DMS79 treated with DMSO at 0.1 percent for 48 hours (cell line): ENCODE measurements around the gene SYNDIG1.

Experiments used
- DNase-seq: peaks from one replicate; lab custom pipeline; 2025; lab: John Stamatoyannopoulos, UW

Gene SYNDIG1

GRCh38 chr20:24469116-24469893 is at the start of gene SYNDIG1:
Gene SYNDIG1, plus strand, starts transcription at chr20:24469629. Its CDS starts 73,469 bp downstream, at chr20:24543098.
- peak; percentile 16 for DNase-seq

DNA sequence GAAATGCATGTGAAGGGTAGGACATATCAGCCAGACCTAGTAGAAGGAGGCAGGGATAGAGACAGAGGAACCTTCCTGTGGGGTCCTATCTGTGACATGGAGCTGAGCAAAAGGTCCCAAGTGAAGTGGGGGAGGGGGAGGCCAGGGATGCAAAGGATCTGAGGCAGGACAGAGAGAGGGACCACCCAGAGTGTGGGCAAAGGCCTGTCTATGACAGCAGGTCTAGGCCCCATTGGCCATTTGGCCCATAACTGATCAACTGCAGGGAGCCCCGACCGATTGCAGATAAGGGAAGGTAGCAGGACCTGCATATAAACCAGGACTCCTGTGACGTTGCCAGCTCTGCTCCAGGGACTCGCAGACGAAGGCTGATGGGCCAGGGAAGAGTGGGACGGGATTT is 49.6 kb upstream of the SYNDIG1 start:
- DNase-seq = no peak

DNA sequence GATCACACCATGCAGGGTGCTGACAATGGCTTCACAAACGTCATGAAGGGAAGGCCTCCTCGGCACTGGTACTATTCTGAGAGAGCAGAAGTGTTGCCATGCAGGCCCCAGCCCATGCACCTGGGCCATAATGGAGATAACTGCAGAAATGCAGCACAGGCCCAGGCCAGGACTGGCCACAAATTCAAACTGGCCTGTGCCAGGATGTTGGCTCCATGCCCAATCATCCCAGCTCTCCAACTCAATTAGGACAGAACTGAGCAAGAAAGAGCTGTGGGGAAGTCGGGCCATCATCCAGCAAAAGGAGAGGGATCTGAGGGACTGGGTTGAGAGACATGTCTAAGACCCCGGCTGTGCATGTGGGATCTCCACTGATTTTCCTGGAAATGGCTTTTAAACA is 48.9 kb upstream of the SYNDIG1 start:
- no peak for DNase-seq

GRCh38 chr20:24421071-24421470 is 48.4 kb upstream of the SYNDIG1 start:
- DNase-seq = no peak

GRCh38 chr20:24422091-24422760 is 47.2 kb upstream of the SYNDIG1 start:
- no peak for DNase-seq

DNA sequence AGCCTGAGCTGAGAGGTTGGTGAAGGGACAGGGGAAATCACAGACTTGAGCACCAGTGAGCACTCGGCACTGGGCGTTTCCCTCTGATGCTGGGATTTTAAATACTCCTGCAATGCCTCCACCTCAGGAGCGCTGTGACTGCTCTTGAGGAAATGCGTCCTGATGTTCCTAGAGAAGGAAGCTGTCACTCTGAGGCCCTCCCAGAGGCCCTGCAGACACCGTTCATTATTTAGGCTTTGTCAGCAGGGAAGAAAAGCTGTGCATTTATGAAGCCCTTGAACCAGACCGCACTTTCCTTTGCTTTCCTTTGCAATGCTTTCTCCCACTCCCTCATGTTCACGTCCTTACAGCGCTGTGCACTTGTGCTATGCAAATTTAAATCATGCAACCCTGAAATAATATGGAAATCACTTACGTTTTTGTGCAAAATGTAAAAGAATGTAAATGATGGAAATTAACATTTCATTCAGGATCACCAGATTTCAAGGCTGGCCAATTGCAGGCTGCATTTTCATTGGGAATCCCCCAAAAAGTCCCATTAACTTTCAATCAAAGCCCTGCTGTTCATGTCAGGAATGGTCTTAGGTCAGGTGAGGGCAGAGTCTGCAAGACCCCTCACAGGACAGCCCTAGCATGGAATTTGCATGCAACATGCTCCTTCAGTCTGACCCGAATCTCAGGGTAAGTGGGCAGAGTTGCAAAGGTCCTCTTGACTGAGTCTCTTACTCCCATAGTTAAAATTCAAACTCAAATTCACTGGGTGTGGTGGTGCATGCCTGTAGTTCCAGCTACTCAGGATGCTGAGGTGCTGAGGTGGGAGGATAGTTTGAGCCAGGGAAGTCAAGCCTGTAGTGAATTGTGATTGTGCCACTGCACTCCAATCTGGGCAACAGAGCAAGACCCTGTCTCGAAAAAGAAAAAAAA is 45.8 kb upstream of the SYNDIG1 start:
- DNase-seq = no peak

GRCh38 chr20:24425523-24426135 is 43.8 kb upstream of the SYNDIG1 start:
- DNase-seq = no peak

GRCh38 chr20:24431279-24432045 is 38.0 kb upstream of the SYNDIG1 start:
- DNase-seq = no peak

GRCh38 chr20:24432046-24432442 is 37.4 kb upstream of the SYNDIG1 start:
- no peak for DNase-seq

GRCh38 chr20:24436160-24436559 is 33.3 kb upstream of the SYNDIG1 start:
- no peak for DNase-seq

DNA sequence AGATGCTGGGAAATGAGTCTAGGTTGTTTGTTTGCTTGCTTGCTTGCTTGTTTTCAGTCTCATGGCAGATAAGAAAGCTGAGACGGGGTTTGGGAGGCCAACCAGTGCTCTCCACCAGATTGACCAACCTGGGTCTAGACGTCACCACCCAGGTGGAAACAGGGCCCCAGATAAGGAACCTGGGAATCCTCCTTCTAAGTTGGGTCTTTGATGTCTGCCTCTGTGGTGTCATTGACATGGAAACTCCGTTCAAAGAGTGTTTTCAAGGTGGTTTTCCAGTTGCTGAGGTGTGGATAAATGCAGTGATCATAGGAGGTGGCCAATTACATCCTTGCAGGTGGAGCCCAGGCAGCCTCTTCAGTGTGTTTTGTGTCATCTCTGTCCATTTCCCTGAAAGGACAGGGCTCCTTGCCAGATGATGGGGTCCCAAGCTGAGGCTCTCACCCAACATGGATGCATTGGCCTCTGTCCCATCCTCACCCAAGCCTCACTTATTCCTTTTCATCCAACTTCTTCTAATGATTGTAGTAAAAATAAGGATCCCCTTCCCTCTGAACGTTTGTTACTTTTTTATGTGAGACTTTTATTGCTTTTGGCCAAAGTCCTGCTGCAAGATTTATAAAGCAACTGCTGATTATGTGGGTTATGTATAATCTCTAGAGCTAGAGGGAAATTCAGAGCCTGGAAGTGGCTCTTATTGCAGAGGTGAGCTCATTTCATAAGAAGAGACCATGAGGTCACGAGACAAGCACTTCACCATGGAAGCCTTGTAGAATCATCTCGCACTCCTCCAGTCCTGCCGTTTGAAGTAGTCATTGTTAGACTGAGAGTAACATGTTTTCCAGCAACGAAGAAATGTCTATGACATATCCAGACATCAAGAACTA is 32.0 kb upstream of the SYNDIG1 start:
- DNase-seq = no peak

GRCh38 chr20:24438331-24438730 is 31.1 kb upstream of the SYNDIG1 start:
- no peak for DNase-seq

DNA sequence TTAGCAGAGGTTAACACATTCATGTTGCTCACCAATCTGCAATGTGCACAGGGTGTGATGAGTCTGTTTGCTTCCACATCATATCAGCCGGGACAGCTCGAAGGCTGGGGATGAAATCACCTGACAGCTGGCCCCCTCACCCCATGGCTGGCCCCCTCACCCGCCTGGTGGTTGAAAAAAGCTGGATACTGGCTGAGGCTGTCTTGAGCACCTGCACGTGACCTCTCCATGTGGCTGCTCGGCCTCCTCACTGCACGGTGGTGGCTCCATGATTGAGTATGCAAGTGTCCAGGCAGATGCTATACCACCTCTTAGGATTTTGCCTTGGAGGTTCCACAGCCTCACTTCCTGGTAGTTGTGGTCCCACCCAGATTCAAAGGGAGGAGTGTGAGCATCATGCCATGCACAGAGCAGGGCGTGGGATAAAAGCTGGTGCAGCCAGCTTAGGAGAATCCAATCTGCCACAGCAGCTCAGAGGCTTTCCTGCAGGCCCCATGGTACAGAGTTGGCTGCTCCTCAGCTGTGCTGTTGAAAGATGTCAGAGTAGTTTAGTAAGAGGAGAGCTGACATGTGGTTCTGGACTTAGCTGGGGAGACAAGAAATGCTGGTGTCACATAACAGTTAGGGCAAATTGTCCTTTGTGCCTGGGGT is 29.6 kb upstream of the SYNDIG1 start:
- no peak for DNase-seq

DNA sequence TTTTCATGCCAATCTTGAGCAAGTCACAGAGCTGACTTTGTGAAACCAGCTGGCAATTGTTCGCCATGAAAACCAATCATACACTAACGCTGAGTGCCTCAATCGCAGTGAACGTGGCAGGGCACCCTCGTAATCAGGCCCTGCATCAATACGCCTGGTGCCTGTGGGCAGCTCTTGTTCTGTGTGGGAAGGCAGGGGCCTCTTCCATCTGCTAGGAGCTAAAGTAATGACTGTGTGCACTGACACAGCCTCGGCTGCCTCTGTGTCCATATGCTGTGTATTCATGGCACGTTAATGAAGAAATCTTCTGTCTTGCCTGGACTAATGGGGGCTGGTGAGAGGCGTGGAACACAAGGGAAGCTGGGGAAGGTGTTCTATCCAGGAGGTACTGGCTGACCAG is 27.8 kb upstream of the SYNDIG1 start:
- DNase-seq = no peak

GRCh38 chr20:24442909-24443308 is 26.5 kb upstream of the SYNDIG1 start:
- no peak for DNase-seq

GRCh38 chr20:24443436-24443835 is 26.0 kb upstream of the SYNDIG1 start:
- DNase-seq = no peak

- no peak for DNase-seq
Observed at GRCh38 chr20:24444526-24445190, 24.8 kb upstream of the SYNDIG1 start.

- DNase-seq = no peak
Observed at GRCh38 chr20:24445510-24446170, 23.8 kb upstream of the SYNDIG1 start.

GRCh38 chr20:24446811-24447210 is 22.6 kb upstream of the SYNDIG1 start:
- no peak for DNase-seq
